ENCODE results near the gene SGMS1.
A peak's percentile ranks its signal among the peaks of the same experiment; 100 is the strongest.
"Not testable (repeated sequence)": the region's sequence is repeated elsewhere in the genome, so short reads cannot be mapped to it uniquely, and the experiment has no call there.

The SGMS1 gene

DNA sequence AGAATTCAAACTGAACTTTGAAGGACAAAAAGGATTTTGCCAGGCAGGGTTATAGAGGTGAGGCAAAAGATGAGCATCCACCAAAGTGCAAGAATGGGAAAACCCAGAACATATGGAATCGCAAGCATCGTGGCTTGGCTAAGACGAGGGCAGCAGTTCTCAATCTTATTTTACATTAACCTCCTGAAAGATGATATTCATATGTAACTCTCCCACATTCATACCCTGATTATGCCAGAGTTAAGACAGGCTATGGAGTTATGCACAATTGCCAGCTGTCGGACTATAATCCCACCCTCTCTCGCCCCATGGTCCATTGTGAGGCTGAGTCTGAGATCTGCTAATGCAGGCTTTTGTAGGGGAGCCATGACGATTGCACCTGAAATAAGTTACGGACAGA is 351.2 kb downstream of the SGMS1 start:
- H4K20me1 ChIP-seq (ENCODE audit: insufficient read depth, low read length) = no peaks in the 10 kb centered on the region
- H3K79me2 ChIP-seq (ENCODE audit: insufficient read depth, low read length) = no peaks in the 10 kb centered on the region
- no peak overlapping the region for H3K4me3 ChIP-seq (ENCODE audit: low read depth, low read length, poor library complexity, severe bottlenecking)
- H3K36me3 ChIP-seq (ENCODE audit: insufficient read depth, low read length) = no peaks in the 10 kb centered on the region
- no peak for TF ChIP-seq CTCF (IDR thresholded peaks at IDR 0.05; ENCODE audit: low read length)
- no peak for TF ChIP-seq EZH2 (IDR thresholded peaks at IDR 0.05; ENCODE audit: borderline replicate concordance, low read length)
- H3F3A ChIP-seq (ENCODE audit: insufficient read depth, low read length) = no peaks in the 10 kb centered on the region
- no peaks in the 10 kb centered on the region for H3K27me3 ChIP-seq (ENCODE audit: insufficient read depth, low read length)
- no peaks in the 10 kb centered on the region for H3K4me1 ChIP-seq (ENCODE audit: insufficient read depth, low read length, severe bottlenecking)
- H2AFZ ChIP-seq (ENCODE audit: low read length) = no peak overlapping the region
- H3K27ac ChIP-seq (ENCODE audit: low read depth, low read length, poor library complexity, severe bottlenecking) = no peak overlapping the region
- no peak overlapping the region for H3K9ac ChIP-seq (ENCODE audit: low read length)
- no peak overlapping the region for H3K4me2 ChIP-seq (ENCODE audit: low read length)
- H3K9me3 ChIP-seq (ENCODE audit: low read length) = no peaks in the 10 kb centered on the region
- no peaks in the 10 kb centered on the region for H3K9me2 ChIP-seq (ENCODE audit: low read depth, low read length)

GRCh38 chr10:50271564-50272250 is 352.0 kb downstream of the SGMS1 start:
- TF ChIP-seq EZH2 (IDR thresholded peaks at IDR 0.05; ENCODE audit: borderline replicate concordance, low read length) = no peak
- TF ChIP-seq CTCF (IDR thresholded peaks at IDR 0.05; ENCODE audit: low read length) = no peak
- Histone ChIP-seq H3K79me2 (ENCODE audit: insufficient read depth, low read length) (no peaks in the 10 kb centered on the region), H3K4me2 (ENCODE audit: low read length) (no peak overlapping the region), H3K4me1 (ENCODE audit: insufficient read depth, low read length, severe bottlenecking) (no peaks in the 10 kb centered on the region), H3K4me3 (ENCODE audit: low read depth, low read length, poor library complexity, severe bottlenecking) (no peak overlapping the region), H3K36me3 (ENCODE audit: insufficient read depth, low read length) (no peaks in the 10 kb centered on the region), H3K9ac (ENCODE audit: low read length) (no peak overlapping the region), H3F3A (ENCODE audit: insufficient read depth, low read length) (no peaks in the 10 kb centered on the region), H3K27me3 (ENCODE audit: insufficient read depth, low read length) (no peaks in the 10 kb centered on the region), H3K9me2 (ENCODE audit: low read depth, low read length) (no peaks in the 10 kb centered on the region), H2AFZ (ENCODE audit: low read length) (no peak overlapping the region), H4K20me1 (ENCODE audit: insufficient read depth, low read length) (no peaks in the 10 kb centered on the region), H3K27ac (ENCODE audit: low read depth, low read length, poor library complexity, severe bottlenecking) (no peak overlapping the region), H3K9me3 (ENCODE audit: low read length) (no peaks in the 10 kb centered on the region)

DNA sequence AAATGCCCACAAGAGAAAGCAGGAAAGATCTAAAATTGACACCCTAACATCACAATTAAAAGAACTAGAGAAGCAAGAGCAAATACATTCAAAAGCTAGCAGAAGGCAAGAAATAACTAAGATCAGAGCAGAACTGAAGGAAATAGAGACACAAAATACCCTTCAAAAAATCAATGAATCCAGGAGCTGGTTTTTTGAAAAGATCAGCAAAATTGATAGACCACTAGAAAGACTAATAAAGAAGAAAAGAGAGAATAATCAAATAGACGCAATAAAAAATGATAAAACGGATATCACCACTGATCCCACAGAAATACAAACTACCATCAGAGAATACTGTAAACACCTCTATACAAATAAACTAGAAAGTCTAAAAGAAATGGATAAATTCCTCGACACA is 355.9 kb downstream of the SGMS1 start:
- H3K4me1 ChIP-seq (ENCODE audit: insufficient read depth, low read length, severe bottlenecking); H4K20me1 ChIP-seq (ENCODE audit: insufficient read depth, low read length); H3K27ac ChIP-seq (ENCODE audit: low read depth, low read length, poor library complexity, severe bottlenecking); H3K9ac ChIP-seq (ENCODE audit: low read length); H3K9me2 ChIP-seq (ENCODE audit: low read depth, low read length); H3K9me3 ChIP-seq (ENCODE audit: low read length); H3K79me2 ChIP-seq (ENCODE audit: insufficient read depth, low read length); H3K27me3 ChIP-seq (ENCODE audit: insufficient read depth, low read length); H3F3A ChIP-seq (ENCODE audit: insufficient read depth, low read length); H3K4me2 ChIP-seq (ENCODE audit: low read length); H2AFZ ChIP-seq (ENCODE audit: low read length); H3K36me3 ChIP-seq (ENCODE audit: insufficient read depth, low read length); H3K4me3 ChIP-seq (ENCODE audit: low read depth, low read length, poor library complexity, severe bottlenecking): not testable (repeated sequence)

DNA sequence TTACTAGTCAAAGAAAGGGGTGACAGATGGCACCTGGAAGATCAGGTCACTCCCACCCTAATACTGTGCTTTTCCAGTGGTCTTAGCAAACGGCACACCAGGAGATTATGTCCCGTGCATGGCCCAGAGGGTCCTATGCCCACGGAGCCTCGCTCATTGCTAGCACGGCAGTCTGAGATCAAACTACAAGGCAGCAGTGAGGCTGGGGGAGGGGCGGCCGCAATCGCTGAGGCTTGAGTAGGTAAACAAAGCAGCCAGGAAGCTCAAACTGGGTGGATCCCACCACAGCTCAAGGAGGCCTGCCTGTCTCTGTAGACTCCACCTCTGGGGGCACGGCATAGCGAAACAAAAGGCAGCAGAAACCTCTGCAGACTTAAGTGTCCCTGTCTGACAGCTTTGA is 361.1 kb downstream of the SGMS1 start:
- H3K36me3 ChIP-seq (ENCODE audit: insufficient read depth, low read length); H3K79me2 ChIP-seq (ENCODE audit: insufficient read depth, low read length); H3K9me3 ChIP-seq (ENCODE audit: low read length); H3K27me3 ChIP-seq (ENCODE audit: insufficient read depth, low read length); H3K9ac ChIP-seq (ENCODE audit: low read length); H3K27ac ChIP-seq (ENCODE audit: low read depth, low read length, poor library complexity, severe bottlenecking); H3K4me3 ChIP-seq (ENCODE audit: low read depth, low read length, poor library complexity, severe bottlenecking); H2AFZ ChIP-seq (ENCODE audit: low read length); H3F3A ChIP-seq (ENCODE audit: insufficient read depth, low read length); H4K20me1 ChIP-seq (ENCODE audit: insufficient read depth, low read length); H3K9me2 ChIP-seq (ENCODE audit: low read depth, low read length): not testable (repeated sequence)
- Histone ChIP-seq H3K4me2 (ENCODE audit: low read length) (peak overlapping the region; percentile 41; the same call in 1 of the 2 replicates), H3K4me1 (ENCODE audit: insufficient read depth, low read length, severe bottlenecking) (peaks cover 13% of the 10 kb centered on the region)

All from OCI-LY1 (cell line).